Measurements from ENCODE around the gene ERO1A.

DNA sequence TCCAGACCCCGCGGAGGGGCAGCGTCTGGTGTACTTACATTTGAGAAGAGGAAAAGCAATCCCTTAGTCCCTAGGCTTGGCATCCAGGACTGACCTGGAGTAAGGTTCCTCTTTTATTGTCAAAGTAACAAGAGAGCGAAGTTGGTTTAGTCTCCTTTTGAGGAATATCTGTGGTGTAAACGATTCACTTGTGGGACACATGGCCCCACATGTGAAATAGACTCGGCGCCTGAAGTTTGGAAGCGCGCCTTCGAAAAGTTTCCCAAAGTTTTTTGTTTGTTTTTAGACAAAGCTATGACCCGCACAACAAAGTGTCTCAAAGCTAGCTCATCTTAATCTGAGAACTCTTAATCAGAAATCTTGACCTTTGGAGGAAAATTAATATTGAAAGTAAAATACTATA lies 35.4 kb upstream of the ERO1A start:
- TF ChIP-seq, protein P1, sequence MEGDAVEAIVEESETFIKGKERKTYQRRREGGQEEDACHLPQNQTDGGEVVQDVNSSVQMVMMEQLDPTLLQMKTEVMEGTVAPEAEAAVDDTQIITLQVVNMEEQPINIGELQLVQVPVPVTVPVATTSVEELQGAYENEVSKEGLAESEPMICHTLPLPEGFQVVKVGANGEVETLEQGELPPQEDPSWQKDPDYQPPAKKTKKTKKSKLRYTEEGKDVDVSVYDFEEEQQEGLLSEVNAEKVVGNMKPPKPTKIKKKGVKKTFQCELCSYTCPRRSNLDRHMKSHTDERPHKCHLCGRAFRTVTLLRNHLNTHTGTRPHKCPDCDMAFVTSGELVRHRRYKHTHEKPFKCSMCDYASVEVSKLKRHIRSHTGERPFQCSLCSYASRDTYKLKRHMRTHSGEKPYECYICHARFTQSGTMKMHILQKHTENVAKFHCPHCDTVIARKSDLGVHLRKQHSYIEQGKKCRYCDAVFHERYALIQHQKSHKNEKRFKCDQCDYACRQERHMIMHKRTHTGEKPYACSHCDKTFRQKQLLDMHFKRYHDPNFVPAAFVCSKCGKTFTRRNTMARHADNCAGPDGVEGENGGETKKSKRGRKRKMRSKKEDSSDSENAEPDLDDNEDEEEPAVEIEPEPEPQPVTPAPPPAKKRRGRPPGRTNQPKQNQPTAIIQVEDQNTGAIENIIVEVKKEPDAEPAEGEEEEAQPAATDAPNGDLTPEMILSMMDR (IDR thresholded peaks at IDR 0.05), result no peak
- no peak for TF ChIP-seq POLR2A (IDR thresholded peaks at IDR 0.05)
